ENCODE measurements around the gene DCHS1. TPM values are rescaled to one million over a fixed set of nuclear protein-coding genes. Genes with fewer than 3 reads are reported as not detected.

The DCHS1 gene
- total and polyA plus RNA-seq, 2 experiments from 2014 or later: 8.0 to 15.2 TPM

GRCh38 chr11:6658647-6659046 lies 3.0 kb upstream of the DCHS1 start:
- no peaks in the 10 kb centered on the region for H3K36me3 ChIP-seq (replicated peaks; ENCODE audit: insufficient read depth, low read depth)
- H3K4me3 ChIP-seq: no peak overlapping the region
- no peak overlapping the region for H3K27ac ChIP-seq
- no peak overlapping the region for H3K4me2 ChIP-seq
- TF ChIP-seq EZH2 (IDR thresholded peaks at IDR 0.05; ENCODE audit: borderline replicate concordance) (no peak), EZH2phosphoT487 (IDR thresholded peaks at IDR 0.05; ENCODE audit: low read depth, severe bottlenecking, unreplicated experiment) (no peak)
- TF ChIP-seq, protein P1, sequence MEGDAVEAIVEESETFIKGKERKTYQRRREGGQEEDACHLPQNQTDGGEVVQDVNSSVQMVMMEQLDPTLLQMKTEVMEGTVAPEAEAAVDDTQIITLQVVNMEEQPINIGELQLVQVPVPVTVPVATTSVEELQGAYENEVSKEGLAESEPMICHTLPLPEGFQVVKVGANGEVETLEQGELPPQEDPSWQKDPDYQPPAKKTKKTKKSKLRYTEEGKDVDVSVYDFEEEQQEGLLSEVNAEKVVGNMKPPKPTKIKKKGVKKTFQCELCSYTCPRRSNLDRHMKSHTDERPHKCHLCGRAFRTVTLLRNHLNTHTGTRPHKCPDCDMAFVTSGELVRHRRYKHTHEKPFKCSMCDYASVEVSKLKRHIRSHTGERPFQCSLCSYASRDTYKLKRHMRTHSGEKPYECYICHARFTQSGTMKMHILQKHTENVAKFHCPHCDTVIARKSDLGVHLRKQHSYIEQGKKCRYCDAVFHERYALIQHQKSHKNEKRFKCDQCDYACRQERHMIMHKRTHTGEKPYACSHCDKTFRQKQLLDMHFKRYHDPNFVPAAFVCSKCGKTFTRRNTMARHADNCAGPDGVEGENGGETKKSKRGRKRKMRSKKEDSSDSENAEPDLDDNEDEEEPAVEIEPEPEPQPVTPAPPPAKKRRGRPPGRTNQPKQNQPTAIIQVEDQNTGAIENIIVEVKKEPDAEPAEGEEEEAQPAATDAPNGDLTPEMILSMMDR (IDR thresholded peaks at IDR 0.05; ENCODE audit: poor library complexity): no peak
- DNase-seq (ENCODE audit: low spot score): no peak
- peaks cover 23% of the 10 kb centered on the region for H3K27me3 ChIP-seq
- peaks cover 28% of the 10 kb centered on the region for H3K79me2 ChIP-seq
- no peaks in the 10 kb centered on the region for H3K9me2 ChIP-seq (replicated peaks; ENCODE audit: insufficient read depth)
- no peak overlapping the region for H2AFZ ChIP-seq
- H3K9me3 ChIP-seq (ENCODE audit: low read depth): no peaks in the 10 kb centered on the region
- peaks cover 5% of the 10 kb centered on the region for H3K4me1 ChIP-seq (ENCODE audit: insufficient read depth)
- peaks cover 1% of the 10 kb centered on the region for H4K20me1 ChIP-seq (ENCODE audit: insufficient read depth, poor library complexity, severe bottlenecking)

- no peak for DNase-seq (ENCODE audit: low spot score)
- H3K27me3 ChIP-seq: peaks cover 23% of the 10 kb centered on the region
- no peaks in the 10 kb centered on the region for H3K9me3 ChIP-seq (ENCODE audit: low read depth)
- H3K4me1 ChIP-seq (ENCODE audit: insufficient read depth): peaks cover 5% of the 10 kb centered on the region
- peaks cover 7% of the 10 kb centered on the region for H4K20me1 ChIP-seq (ENCODE audit: insufficient read depth, poor library complexity, severe bottlenecking)
- H3K4me2 ChIP-seq: peak overlapping the region; percentile 70
- TF ChIP-seq, protein P1 (IDR thresholded peaks at IDR 0.05; ENCODE audit: poor library complexity): no peak
- H2AFZ ChIP-seq: no peak overlapping the region
- peak overlapping the region; percentile 87 for H3K27ac ChIP-seq
- no peaks in the 10 kb centered on the region for H3K9me2 ChIP-seq (replicated peaks; ENCODE audit: insufficient read depth)
- H3K36me3 ChIP-seq (replicated peaks; ENCODE audit: insufficient read depth, low read depth): no peaks in the 10 kb centered on the region
- 82% methylated on average over 1 of the region's 1 CpG for WGBS (ENCODE audit: low lambda C conversion rate, missing lambda C conversion rate)
- no peak overlapping the region for H3K4me3 ChIP-seq
- peaks cover 38% of the 10 kb centered on the region for H3K79me2 ChIP-seq
Measured at GRCh38 chr11:6657346-6657745, 1.7 kb upstream of the DCHS1 start.

GRCh38 chr11:6656936-6657335 lies 1.3 kb upstream of the DCHS1 start:
- Histone ChIP-seq H3K27me3 (peaks cover 23% of the 10 kb centered on the region), H3K4me1 (ENCODE audit: insufficient read depth) (peaks cover 5% of the 10 kb centered on the region), H4K20me1 (ENCODE audit: insufficient read depth, poor library complexity, severe bottlenecking) (peaks cover 10% of the 10 kb centered on the region), H3K4me3 (peak overlapping the region; percentile 38), H3K36me3 (replicated peaks; ENCODE audit: insufficient read depth, low read depth) (no peaks in the 10 kb centered on the region), H3K9me2 (replicated peaks; ENCODE audit: insufficient read depth) (no peaks in the 10 kb centered on the region), H3K4me2 (peak overlapping the region; percentile 70), H3K27ac (peak overlapping the region; percentile 87), H2AFZ (peak overlapping the region; percentile 64), H3K79me2 (peaks cover 42% of the 10 kb centered on the region), H3K9me3 (ENCODE audit: low read depth) (no peaks in the 10 kb centered on the region)
- 64% methylated on average over 5 of the region's 5 CpGs for WGBS (ENCODE audit: low lambda C conversion rate, missing lambda C conversion rate)
- TF ChIP-seq EZH2 (IDR thresholded peaks at IDR 0.05; ENCODE audit: borderline replicate concordance) (peak; percentile 41), EZH2phosphoT487 (IDR thresholded peaks at IDR 0.05; ENCODE audit: low read depth, severe bottlenecking, unreplicated experiment) (no peak)
- TF ChIP-seq, protein P1 (IDR thresholded peaks at IDR 0.05; ENCODE audit: poor library complexity): no peak
- DNase-seq (ENCODE audit: low spot score): no peak

- whole genome bisulfite sequencing (ENCODE audit: low lambda C conversion rate, missing lambda C conversion rate): 66% methylated on average over 4 of the region's 4 CpGs
Measured at GRCh38 chr11:6656584-6656915, 941 bp upstream of the DCHS1 start.

More at GRCh38 chr11:6656584-6656915, 941 bp upstream of the DCHS1 start:
- Histone ChIP-seq H3K27ac (peak overlapping the region; percentile 87), H3K27me3 (peaks cover 23% of the 10 kb centered on the region), H3K36me3 (replicated peaks; ENCODE audit: insufficient read depth, low read depth) (no peaks in the 10 kb centered on the region), H3K4me3 (peak overlapping the region; percentile 38), H4K20me1 (ENCODE audit: insufficient read depth, poor library complexity, severe bottlenecking) (peaks cover 10% of the 10 kb centered on the region), H3K9me2 (replicated peaks; ENCODE audit: insufficient read depth) (no peaks in the 10 kb centered on the region), H3K4me1 (ENCODE audit: insufficient read depth) (peaks cover 5% of the 10 kb centered on the region), H2AFZ (peak overlapping the region; percentile 64), H3K9me3 (ENCODE audit: low read depth) (no peaks in the 10 kb centered on the region), H3K79me2 (peaks cover 43% of the 10 kb centered on the region), H3K4me2 (peak overlapping the region; percentile 70)
- TF ChIP-seq, protein P1 (IDR thresholded peaks at IDR 0.05; ENCODE audit: poor library complexity): no peak
- TF ChIP-seq EZH2 (IDR thresholded peaks at IDR 0.05; ENCODE audit: borderline replicate concordance): peak; percentile 39
- TF ChIP-seq EZH2phosphoT487 (IDR thresholded peaks at IDR 0.05; ENCODE audit: low read depth, severe bottlenecking, unreplicated experiment): no peak
- DNase-seq (ENCODE audit: low spot score): no peak

Measured in hepatocyte (in vitro differentiated cells).